ENCODE measurements around the gene ADCY9. TPM values are rescaled to one million over a fixed set of nuclear protein-coding genes. Genes with fewer than 3 reads are reported as not detected.
A peak's percentile ranks its signal among the peaks of the same experiment; 100 is the strongest.

ADCY9 gene
- polyA plus RNA-seq, 3 donors, result 0.44 to 9.3 (median 0.67) TPM

GRCh38 chr16:4032768-4033167 lies 83.5 kb downstream of the ADCY9 start:
- peaks cover 19 to 22% of the 10 kb centered on the region in 2 donors for H3K4me1 ChIP-seq (ENCODE audit: control insufficient read depth in 1 of 2, insufficient read depth in 2 of 2, low read length in 2 of 2)
- H3K9me3 ChIP-seq (replicated peaks in 1 of 2; ENCODE audit: control insufficient read depth in 1 of 2, insufficient read depth in 1 of 2, low read length in 2 of 2), result no peaks in the 10 kb centered on the region
- H2AFZ ChIP-seq (ENCODE audit: insufficient read depth, low read depth, low read length, poor library complexity, severe bottlenecking), result peak overlapping the region; percentile 38
- H3K27ac ChIP-seq (ENCODE audit: low read depth in 1 of 2, low read length in 2 of 2), result no peak overlapping the region
- no peaks in the 10 kb centered on the region for H3K36me3 ChIP-seq (replicated peaks in 1 of 2; ENCODE audit: control insufficient read depth in 1 of 2, insufficient read depth in 2 of 2, low read length in 2 of 2)
- TF ChIP-seq CTCF (IDR thresholded peaks at IDR 0.05), result no peak
- H3K4me3 ChIP-seq (replicated peaks in 1 of 3; ENCODE audit: low read depth in 2 of 3, low read length in 3 of 3), result peak overlapping the region in 1 of 3 experiments; percentile 52
- WGBS (ENCODE audit: insufficient coverage), result 3% methylated on average over 6 of the region's 13 CpGs
- no peaks in the 10 kb centered on the region for H3K79me2 ChIP-seq (ENCODE audit: insufficient read depth, low read length)
- Mint-ChIP-seq H3K36me3 (peaks cover 2 to 7% of the 10 kb centered on the region in 2 donors), H3K27ac (peak overlapping the region in 5 of 7 donors; percentile 18 to 73 (median 62)), H3K4me1 (peaks cover 29% of the 10 kb centered on the region), H3K27me3 (ENCODE audit: low read depth in 3 of 3) (peaks cover 0 to 2% (median 2%) of the 10 kb centered on the region in 3 donors), H3K9me3 (no peaks in the 10 kb centered on the region), H3K4me3 (peak overlapping the region in 1 of 2 donors; percentile 74)
- H3K4me2 ChIP-seq (replicated peaks; ENCODE audit: extremely low read depth, low read length, poor library complexity, severe bottlenecking), result peak overlapping the region; percentile 67
- no peaks in the 10 kb centered on the region for H4K20me1 ChIP-seq (ENCODE audit: insufficient read depth, low read length)
- intact Hi-C loops (cut with micrococcal nuclease), result no loop called here
- peak; percentile 70 to 77 (median 74) for DNase-seq
- H3K27me3 ChIP-seq (ENCODE audit: control insufficient read depth in 2 of 2, insufficient read depth in 2 of 2, low read length in 2 of 2), result no peaks in the 10 kb centered on the region
- peak overlapping the region; percentile 6 for H3K9ac ChIP-seq (ENCODE audit: insufficient read depth, low read length, poor library complexity, severe bottlenecking)

- H3K27me3 ChIP-seq (ENCODE audit: control insufficient read depth in 2 of 2, insufficient read depth in 2 of 2, low read length in 2 of 2), result no peaks in the 10 kb centered on the region
- intact Hi-C loops (cut with micrococcal nuclease), result no loop called here
- no peaks in the 10 kb centered on the region for H4K20me1 ChIP-seq (ENCODE audit: insufficient read depth, low read length)
- no peak for TF ChIP-seq CTCF (IDR thresholded peaks at IDR 0.05)
- no peak overlapping the region for H3K4me3 ChIP-seq (replicated peaks in 1 of 3; ENCODE audit: low read depth in 2 of 3, low read length in 3 of 3)
- 97% methylated on average over 4 of the region's 8 CpGs for WGBS (ENCODE audit: insufficient coverage)
- peaks cover 20 to 30% of the 10 kb centered on the region in 2 donors for H3K36me3 Mint-ChIP-seq
- no peak overlapping the region for H2AFZ ChIP-seq (ENCODE audit: insufficient read depth, low read depth, low read length, poor library complexity, severe bottlenecking)
- no peaks in the 10 kb centered on the region for H3K79me2 ChIP-seq (ENCODE audit: insufficient read depth, low read length)
- peaks cover 0 to 2% of the 10 kb centered on the region in 2 donors for H3K36me3 ChIP-seq (replicated peaks in 1 of 2; ENCODE audit: control insufficient read depth in 1 of 2, insufficient read depth in 2 of 2, low read length in 2 of 2)
- H3K4me1 Mint-ChIP-seq, result peaks cover 27% of the 10 kb centered on the region
- H3K27ac Mint-ChIP-seq, result no peak overlapping the region
- H3K9ac ChIP-seq (ENCODE audit: insufficient read depth, low read length, poor library complexity, severe bottlenecking), result no peak overlapping the region
- peaks cover 17 to 18% of the 10 kb centered on the region in 2 donors for H3K4me1 ChIP-seq (ENCODE audit: control insufficient read depth in 1 of 2, insufficient read depth in 2 of 2, low read length in 2 of 2)
- H3K9me3 Mint-ChIP-seq, result peaks cover 2 to 10% (median 8%) of the 10 kb centered on the region in 7 donors
- H3K4me3 Mint-ChIP-seq, result no peak overlapping the region
- peaks cover 0 to 3% (median 2%) of the 10 kb centered on the region in 3 donors for H3K27me3 Mint-ChIP-seq (ENCODE audit: low read depth in 3 of 3)
- no peak overlapping the region for H3K27ac ChIP-seq (ENCODE audit: low read depth in 1 of 2, low read length in 2 of 2)
- peaks cover 6% of the 10 kb centered on the region in 2 donors for H3K9me3 ChIP-seq (replicated peaks in 1 of 2; ENCODE audit: control insufficient read depth in 1 of 2, insufficient read depth in 1 of 2, low read length in 2 of 2)
- H3K4me2 ChIP-seq (replicated peaks; ENCODE audit: extremely low read depth, low read length, poor library complexity, severe bottlenecking), result no peak overlapping the region
- no peak for DNase-seq
These were observed 88.1 kb downstream of the ADCY9 start for GRCh38 chr16:4028144-4028543.

All from CD14-positive monocyte (primary cell).